Fibroblast of skin of left quadriceps (primary cell): Measurements from ENCODE around the gene SMIM43.
"Not testable (repeated sequence)": the region's sequence is repeated elsewhere in the genome, so short reads cannot be mapped to it uniquely, and the experiment has no call there.

Source experiments
- DNase-seq, 2 experiments: peaks; one replicate each; pipeline ENCODE4 v3.0.0-alpha.2; 2013; ENCODE audit warnings: low read depth in 2 of 2

SMIM43 gene

GRCh38 chr4:121736735-121737351, 28.1 kb downstream of the SMIM43 start:
- peak; percentile 39 to 47 for DNase-seq

- DNase-seq, result no peak
Observed at GRCh38 chr4:121734571-121734970, 30.4 kb downstream of the SMIM43 start.

DNA sequence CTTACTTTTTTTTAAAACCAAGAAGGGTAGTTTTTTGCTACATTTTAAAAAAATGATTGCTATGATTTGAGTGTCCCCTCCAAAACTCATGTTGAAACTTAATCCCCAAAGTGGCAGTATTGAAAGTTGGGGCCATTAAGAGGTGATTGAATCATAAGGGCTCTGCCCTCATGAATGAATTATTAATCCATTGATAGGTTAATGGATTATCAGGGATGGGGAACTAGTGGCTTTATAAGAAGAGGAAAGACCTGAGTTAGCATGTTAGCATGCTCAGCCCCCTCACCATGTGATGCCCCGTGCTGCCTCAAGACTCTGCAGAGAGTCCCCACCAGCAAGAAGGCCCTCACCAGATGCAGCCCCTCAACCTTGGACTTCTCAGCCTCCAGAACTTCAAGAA, 31.0 kb downstream of the SMIM43 start:
- no peak for DNase-seq

- DNase-seq, result not testable (repeated sequence)
Observed at GRCh38 chr4:121729753-121730152, 35.2 kb downstream of the SMIM43 start.

GRCh38 chr4:121728798-121729226, 36.2 kb downstream of the SMIM43 start:
- DNase-seq, result peak; percentile 78 to 83

DNA sequence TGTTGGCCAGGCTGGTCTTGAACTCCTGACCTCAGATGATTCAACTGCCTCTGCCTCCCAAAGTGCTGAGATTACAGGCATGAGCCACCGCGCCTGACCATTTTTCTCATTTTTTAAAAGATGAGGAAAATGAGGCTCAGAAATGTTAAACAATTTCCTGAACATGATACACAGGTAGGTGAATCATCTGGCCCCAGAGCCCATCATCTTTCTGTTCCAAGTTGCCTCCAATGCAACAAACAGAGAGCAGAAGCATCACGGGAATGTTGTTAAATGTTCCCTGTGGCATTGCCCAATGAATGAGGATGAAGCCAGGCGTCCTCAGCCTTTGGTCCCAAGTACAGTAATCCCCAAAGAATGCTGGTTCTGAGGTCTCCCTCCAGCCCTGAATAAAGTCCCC, 36.9 kb downstream of the SMIM43 start:
- peak; percentile 83 to 85 for DNase-seq

DNA sequence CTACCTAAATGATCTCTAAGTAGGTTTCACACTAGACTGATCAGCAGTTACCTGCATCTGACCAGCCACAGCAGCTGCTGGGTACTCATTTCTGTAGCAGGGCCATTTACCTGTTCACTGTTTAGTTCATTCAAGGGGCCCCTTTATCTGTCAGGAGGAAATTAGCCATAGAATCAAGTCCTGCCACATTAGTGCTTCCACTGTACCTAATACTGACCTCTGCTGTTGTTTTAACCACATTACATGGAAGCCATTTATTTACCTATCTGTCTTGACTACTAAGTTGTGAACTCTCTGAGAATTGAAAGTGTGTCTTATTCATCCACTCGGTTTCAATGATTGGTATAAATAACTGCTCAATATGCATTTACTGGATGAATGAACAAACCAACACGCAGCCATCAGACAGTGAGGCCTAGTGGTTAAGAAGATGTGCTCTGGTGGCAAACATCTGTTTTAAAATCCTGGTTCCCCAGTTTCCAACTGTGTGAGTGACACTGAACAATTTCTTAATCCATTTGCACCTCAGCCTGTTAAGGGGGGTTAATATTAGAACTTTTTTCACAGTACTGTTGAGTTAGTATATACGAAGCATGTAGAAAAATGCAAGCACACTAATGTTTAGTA, 38.2 kb downstream of the SMIM43 start:
- peak; percentile 51 to 53 for DNase-seq

GRCh38 chr4:121724671-121725070, 40.3 kb downstream of the SMIM43 start:
- DNase-seq, result no peak

GRCh38 chr4:121721700-121722099, 43.3 kb downstream of the SMIM43 start:
- no peak for DNase-seq

DNA sequence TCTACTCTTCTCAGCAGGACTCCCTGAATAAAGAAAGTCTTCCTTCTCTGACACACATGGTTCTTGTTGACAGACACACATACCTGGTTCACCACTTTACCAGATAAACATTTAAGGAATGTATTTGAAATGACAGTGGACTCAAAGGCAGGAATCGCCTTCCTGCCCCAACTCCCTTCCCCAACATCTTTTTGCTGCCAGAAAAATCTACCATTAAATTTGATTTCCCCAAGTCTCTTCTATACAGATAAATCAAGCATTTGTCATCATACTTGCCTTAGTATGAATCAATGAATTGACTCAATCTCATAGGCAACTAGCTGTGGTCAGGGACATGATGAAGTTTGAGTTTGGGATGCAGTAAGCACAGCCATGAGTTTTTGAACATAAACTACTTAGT, 44.9 kb downstream of the SMIM43 start:
- DNase-seq, result peak in 1 of 2 experiments; percentile 52

- no peak for DNase-seq
Observed at GRCh38 chr4:121717680-121718237, 47.2 kb downstream of the SMIM43 start.

DNA sequence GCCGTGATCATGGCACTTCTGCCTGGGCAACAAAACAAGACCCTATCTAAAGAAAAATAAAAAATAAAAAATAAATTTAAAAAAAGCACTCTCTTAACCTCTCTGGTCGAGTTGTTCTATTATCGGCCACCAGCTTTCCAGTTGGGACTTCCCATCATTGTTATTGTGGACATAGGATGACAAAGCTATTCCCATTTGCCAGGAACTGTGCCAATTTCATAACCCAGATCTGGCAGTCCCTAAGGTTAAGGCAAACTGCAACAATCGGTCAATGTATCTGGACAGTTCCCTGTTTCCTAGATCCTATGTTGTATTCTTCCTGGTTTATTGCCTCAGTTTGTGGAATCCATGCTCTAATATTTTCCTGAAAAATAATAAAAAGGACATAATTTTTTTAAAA, 50.4 kb downstream of the SMIM43 start:
- no peak for DNase-seq

GRCh38 chr4:121712783-121713182, 52.2 kb downstream of the SMIM43 start:
- no peak for DNase-seq

DNA sequence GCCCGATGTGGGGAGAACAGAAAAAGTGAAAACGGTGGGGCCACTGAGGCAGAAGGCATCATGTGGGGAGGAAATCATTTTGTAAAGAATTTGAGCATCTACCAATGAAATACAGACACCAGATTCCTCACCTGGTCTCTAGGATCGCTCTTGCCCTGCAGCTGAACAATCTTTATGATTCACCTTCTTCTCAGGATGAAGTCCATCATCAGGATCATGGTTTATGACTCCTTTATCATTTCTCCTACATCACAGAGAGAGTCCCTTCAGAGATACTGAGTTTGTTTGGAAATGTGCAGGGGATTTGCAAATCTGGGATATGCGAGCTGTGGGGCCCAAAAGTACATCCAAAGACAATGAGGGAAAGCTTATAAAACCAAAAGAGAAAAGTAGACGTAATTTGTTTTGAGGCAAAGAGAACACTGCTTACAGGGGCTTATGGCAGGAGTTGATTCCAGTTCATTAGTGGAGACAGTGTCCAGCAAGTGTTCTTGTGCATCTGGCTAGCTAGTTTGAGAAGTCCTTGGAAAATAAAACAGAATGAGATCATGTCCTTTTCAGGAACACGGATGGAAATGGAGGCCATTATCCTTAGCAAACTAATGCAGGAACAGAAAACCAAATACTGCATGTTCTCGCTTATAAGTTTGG, 52.8 kb downstream of the SMIM43 start:
- no peak for DNase-seq

DNA sequence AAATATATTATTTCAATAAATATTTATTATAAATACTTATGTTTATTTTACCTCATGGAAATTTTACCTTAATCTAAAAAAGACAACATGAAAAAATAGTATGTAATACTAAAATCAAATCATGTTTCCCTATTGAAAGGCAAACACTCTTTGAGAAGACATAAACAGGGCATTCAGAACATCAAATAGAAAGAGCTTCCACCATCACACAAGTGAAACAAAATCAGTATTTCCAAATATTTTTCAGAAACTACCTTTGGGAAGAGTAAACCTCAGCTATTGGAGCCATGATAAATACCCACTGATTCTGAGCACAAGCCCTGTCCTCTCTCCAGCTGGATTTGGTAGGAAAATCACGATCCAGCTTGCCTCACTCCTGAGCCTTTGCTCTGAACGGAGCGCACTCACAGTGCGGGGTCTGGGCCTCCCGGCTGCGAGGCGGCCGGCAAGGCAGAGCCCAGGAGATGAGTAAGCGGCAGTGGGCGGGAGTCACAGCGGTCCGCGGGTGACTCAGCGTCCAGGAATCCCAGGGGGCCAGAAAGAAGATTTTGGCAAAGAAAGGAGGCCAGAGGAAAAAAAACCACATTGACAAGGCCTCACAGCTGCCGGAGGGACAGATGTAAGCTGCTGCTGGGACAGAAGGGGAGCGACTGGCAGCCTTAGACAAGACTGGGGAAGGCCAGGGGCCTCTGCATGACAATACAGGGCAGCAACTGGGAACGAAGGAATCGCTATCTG, 53.5 kb downstream of the SMIM43 start:
- peak; percentile 95 for DNase-seq

DNA sequence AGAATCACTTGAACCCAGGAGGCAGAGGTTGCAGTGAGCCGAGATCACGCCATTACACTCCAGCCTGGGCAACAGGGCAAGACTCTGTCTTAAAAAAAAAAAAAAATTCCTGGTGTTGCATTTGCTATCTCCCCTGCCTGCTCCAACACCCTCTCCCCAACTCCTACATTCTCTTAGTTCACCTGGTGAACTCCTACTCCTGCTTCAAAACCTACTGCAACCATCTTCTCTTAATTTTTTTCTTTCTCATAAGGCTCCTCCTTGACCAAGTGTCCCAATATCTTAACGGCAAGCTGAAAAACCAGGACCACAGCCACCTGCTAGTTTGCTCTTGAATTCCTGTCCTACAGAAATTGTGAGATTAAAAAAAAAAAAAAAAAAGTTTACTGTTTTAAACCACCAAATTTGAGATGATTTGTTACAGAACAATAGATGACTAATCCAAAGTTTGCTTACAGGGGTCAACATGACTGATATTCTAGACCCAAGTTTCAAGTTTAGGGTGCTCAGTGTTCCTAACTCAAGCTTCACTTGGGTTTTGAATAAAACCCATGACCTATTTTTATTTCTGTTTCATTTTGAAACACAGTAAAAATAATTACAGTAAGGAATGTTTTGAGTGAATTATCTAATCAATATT, 55.1 kb downstream of the SMIM43 start:
- no peak for DNase-seq
